Prostate gland (tissue), 2 donors: ENCODE results near the gene MCC.

Experiments used
- CTCF ChIP-seq, 4 experiments: fragments of 200-600 bp in 2 of 4; fragments of 450-650 bp in 2 of 4; sonication (generic) in 2 of 4; IDR thresholded peaks; 1 replicate in 3 of 4; 2 replicates in 1 of 4; pipeline ENCODE4 v1.5.1; 2016 to 2019; ENCODE audit warnings: antibody characterized with exemption in 4 of 4, mild to moderate bottlenecking in 2 of 4, moderate library complexity in 2 of 4
- POLR2A ChIP-seq: fragments of 450-650 bp; IDR thresholded peaks from one replicate; pipeline ENCODE4 v1.6.1; 2016; ENCODE audit warnings: antibody characterized with exemption, mild to moderate bottlenecking
- POLR2AphosphoS5 ChIP-seq: sonication (generic); formaldehyde crosslinking; IDR thresholded peaks from one replicate; pipeline ENCODE4 v1.6.1; 2017; ENCODE audit warnings: antibody characterized with exemption

GRCh38 chr5:113202287-113202686 lies 286.0 kb downstream of the MCC start:
- TF ChIP-seq CTCF (IDR thresholded peaks at IDR 0.05), result no peak
- TF ChIP-seq POLR2AphosphoS5, result no peak
- TF ChIP-seq POLR2A, result no peak
